ENCODE results near the gene COL4A2. TPM values are rescaled to one million over a fixed set of nuclear protein-coding genes. Genes with fewer than 3 reads are reported as not detected.
A peak's percentile ranks its signal among the peaks of the same experiment; 100 is the strongest.

Gene COL4A2
- polyA plus RNA-seq, 1 experiment, result 886 TPM

DNA sequence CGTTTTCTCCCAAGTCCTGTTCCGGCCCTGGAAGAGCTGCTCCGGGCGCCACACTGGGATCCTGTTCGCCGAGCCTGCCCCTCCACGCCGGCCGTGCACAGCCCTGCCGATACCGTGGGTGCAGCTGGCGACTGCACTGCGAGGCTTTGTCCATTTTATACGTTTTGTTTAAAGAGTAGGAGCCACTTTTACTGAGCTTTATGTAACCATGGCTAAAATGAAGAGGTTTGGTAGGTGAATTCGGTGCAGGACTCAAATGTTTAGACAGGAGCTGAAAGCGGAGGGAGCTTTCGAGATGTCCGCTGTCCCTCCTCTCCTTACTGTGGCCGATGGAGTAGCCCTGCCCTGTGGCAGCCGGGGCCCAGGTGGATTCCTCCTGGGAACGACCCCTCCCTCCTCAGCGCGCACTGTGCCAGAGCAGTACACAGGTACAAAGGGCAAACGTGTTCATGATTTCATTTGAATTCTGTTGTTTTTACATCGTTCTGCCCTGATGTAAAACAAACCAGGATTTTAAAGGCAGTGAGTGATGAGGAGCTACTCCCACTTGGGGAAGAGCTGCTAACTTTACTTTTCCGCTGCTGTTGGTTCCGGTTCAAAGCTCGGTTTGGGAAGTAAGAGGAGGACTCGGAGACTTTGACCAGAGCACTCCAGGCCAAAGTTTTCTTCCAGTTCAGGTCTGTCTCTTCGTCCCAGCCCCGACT lies 1.7 kb downstream of the COL4A2 start:
- Histone ChIP-seq H3K27me3 (ENCODE audit: control insufficient read depth, insufficient read depth, low read length) (no peaks in the 10 kb centered on the region), H3K36me3 (ENCODE audit: control insufficient read depth, insufficient read depth, low read length) (peaks cover 2% of the 10 kb centered on the region; the same call in 1 of the 2 replicates), H3K4me3 (ENCODE audit: low read depth, low read length) (peak overlapping the region; percentile 76)
- ChIA-PET POLR2A (interaction anchor here (0.5 to 0.7 kb wide), 2 partner anchors 31 to 65 kb away, joined by 3 read pairs; no protein-coding TSS in a partner anchor), CTCF (interaction anchor here (0.7 to 3.5 kb wide), 9 partner anchors 10 to 102 kb away, joined by 3 to 13 read pairs (median 4); no protein-coding TSS in a partner anchor)
- TF ChIP-seq, protein P1, sequence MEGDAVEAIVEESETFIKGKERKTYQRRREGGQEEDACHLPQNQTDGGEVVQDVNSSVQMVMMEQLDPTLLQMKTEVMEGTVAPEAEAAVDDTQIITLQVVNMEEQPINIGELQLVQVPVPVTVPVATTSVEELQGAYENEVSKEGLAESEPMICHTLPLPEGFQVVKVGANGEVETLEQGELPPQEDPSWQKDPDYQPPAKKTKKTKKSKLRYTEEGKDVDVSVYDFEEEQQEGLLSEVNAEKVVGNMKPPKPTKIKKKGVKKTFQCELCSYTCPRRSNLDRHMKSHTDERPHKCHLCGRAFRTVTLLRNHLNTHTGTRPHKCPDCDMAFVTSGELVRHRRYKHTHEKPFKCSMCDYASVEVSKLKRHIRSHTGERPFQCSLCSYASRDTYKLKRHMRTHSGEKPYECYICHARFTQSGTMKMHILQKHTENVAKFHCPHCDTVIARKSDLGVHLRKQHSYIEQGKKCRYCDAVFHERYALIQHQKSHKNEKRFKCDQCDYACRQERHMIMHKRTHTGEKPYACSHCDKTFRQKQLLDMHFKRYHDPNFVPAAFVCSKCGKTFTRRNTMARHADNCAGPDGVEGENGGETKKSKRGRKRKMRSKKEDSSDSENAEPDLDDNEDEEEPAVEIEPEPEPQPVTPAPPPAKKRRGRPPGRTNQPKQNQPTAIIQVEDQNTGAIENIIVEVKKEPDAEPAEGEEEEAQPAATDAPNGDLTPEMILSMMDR (IDR thresholded peaks at IDR 0.05; ENCODE audit: insufficient read depth, low read depth, low read length), result no peak
- DNase-seq (ENCODE audit: low read depth), result no peak

DNA sequence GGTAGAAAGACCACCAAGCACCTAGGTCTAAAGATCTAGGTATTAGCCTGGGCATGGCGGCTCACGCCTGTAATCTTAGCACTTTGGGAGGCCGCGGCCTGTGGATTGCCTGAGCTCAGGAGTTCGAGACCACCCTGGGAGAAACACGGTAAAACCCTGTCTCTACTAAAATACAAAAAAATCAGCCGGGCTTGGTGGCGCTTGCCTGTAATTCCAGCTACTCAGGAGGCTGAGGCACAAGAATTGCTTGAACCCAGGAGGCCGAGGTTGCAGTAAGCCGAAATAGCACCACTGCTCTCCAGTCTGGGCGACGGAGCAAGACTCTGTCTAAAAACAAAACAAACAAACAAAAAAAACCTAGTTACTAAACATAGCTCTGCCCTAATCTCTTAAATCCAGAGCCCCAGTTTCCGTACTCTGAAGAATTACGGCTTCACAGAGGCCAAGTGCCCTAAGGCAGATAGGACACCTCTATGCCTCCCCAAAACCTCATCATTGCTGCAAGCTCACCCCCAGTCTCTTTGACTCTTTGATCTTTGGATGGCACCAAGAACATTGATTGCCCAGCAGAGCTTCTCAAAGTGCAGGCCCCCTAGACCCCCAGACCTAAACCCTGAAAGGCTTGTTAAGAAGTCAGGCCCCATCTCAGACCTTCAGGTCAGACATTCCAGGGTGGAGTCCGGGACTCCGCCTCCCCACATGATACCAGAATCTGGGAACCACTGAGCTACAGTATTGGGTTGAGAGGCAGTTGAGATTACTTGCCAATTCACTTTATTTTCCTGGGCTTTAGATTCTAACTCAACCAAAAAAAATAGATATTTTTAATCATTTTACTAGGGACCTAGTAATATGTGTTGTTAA lies 2.8 kb downstream of the COL4A2 start:
- POLR2A ChIA-PET, result no interaction called here
- no peaks in the 10 kb centered on the region for H3K27me3 ChIP-seq (ENCODE audit: control insufficient read depth, insufficient read depth, low read length)
- TF ChIP-seq, protein P1 (IDR thresholded peaks at IDR 0.05; ENCODE audit: insufficient read depth, low read depth, low read length), result no peak
- CTCF ChIA-PET, result interaction anchor here (0.7 to 3.5 kb wide), 5 partner anchors 9 to 63 kb away, joined by 3 to 13 read pairs (median 4); no protein-coding TSS in a partner anchor
- H3K4me3 ChIP-seq (ENCODE audit: low read depth, low read length), result no peak overlapping the region; the same call in 1 of the 2 replicates
- H3K36me3 ChIP-seq (ENCODE audit: control insufficient read depth, insufficient read depth, low read length), result peaks cover 4% of the 10 kb centered on the region; the same call in 1 of the 2 replicates
- no peak for DNase-seq (ENCODE audit: low read depth)

DNA sequence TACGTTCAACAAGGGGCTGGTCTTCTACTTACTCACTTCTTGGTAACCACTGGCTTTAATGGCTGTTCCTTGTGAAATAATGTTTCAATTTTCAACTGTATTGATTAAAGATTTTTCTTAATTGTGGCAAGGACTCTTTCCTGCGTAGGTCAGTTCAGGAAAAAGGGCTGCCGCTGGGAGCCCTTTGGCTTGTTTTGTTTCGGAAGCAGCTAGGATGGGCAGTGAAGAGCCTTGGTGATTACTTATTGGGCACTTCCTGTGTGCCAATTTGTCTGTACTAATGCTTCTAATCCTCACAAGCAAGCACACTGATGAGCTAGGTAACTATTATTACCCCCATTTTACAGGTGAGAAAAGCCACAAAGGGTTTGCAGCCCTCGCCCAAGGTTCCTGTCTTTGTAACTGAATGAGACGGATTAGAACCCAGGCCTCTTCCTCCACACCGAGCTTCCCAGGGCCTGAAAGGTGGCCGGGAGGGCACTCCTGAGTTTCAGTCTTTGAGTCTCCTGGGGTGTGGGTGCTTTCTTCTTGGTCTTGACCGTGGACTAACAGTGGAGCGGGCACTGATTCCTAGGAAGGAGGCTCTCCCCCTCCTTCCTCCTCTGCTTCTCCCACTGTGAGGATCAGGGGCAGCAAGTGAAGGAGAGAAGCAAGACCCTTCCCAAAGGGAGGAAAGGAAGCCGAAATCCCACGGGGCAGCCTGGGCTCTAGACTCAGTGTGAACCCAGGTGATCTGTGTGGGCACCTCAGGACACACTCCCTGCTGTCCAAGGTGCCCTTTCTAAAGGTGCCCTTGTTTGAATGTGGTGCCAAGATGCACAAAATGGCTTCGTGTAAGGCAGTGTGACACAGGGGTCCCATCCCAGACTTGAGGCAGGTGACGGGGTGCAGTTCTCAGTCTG lies 3.7 kb downstream of the COL4A2 start:
- TF ChIP-seq, protein P1 (IDR thresholded peaks at IDR 0.05; ENCODE audit: insufficient read depth, low read depth, low read length), result no peak
- Histone ChIP-seq H3K36me3 (ENCODE audit: control insufficient read depth, insufficient read depth, low read length) (peaks cover 4% of the 10 kb centered on the region; the same call in 1 of the 2 replicates), H3K4me3 (ENCODE audit: low read depth, low read length) (no peak overlapping the region), H3K27me3 (ENCODE audit: control insufficient read depth, insufficient read depth, low read length) (no peaks in the 10 kb centered on the region)
- CTCF ChIA-PET, result interaction anchor here (3.5 kb wide), 1 partner anchor 63 kb away, joined by 13 read pairs; no protein-coding TSS in a partner anchor
- POLR2A ChIA-PET, result no interaction called here
- no peak for DNase-seq (ENCODE audit: low read depth)

DNA sequence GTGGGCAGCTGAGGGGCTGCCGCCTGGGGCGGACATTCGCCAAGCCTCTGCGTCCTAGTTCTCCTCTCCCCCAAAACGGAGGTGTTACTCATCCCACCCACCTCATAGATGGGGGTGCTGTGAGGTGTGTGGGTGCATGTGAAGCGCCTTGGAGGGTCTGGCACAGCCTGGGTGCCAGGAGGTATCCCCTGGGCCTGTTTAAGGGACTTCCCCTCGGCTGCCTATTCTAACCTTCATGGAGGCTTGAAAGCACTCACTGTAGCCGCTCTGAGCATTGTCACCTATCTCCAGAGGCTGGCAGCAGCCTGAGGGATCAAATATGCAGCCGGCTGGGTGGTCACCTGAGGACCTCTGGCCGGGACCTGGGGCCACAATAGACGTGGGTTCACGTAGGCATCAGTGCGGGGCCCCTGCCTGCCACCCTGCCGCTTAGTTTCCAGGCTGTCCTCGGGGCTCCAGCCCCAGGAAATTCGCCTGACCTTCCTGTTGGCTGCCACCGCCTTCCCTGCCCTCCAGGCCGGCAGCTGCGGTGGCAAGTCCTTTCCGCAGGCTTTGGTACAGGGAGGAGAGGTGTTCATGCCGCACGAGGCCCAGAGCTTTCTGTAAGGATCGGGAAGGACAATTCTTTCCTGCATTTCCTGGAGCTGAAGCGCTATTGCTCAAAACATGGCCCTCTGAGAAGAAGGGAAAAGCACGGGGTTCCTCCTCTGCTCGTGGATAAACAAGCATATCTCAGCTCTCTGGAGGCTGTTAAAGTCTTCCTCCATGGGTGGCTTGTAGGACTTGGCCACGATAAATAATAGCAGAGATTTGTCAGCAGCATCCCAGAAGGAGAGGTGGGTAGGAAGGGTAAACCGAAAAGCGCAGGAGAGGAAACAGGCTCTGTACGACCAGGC lies 4.6 kb downstream of the COL4A2 start:
- POLR2A ChIA-PET, result interaction anchor here (1.0 kb wide), 2 partner anchors 105 to 250 kb away, joined by 3 read pairs; no protein-coding TSS in a partner anchor
- TF ChIP-seq, protein P1 (IDR thresholded peaks at IDR 0.05; ENCODE audit: insufficient read depth, low read depth, low read length), result no peak
- Histone ChIP-seq H3K27me3 (ENCODE audit: control insufficient read depth, insufficient read depth, low read length) (no peaks in the 10 kb centered on the region), H3K36me3 (ENCODE audit: control insufficient read depth, insufficient read depth, low read length) (peaks cover 8% of the 10 kb centered on the region), H3K4me3 (ENCODE audit: low read depth, low read length) (no peak overlapping the region)
- DNase-seq (ENCODE audit: low read depth), result no peak
- CTCF ChIA-PET, result interaction anchor here (0.9 to 3.5 kb wide), 4 partner anchors 15 to 64 kb away, joined by 3 to 13 read pairs (median 4); no protein-coding TSS in a partner anchor
